Measurements from ENCODE around the gene MUCL3. TPM values are rescaled to one million over a fixed set of nuclear protein-coding genes. Genes with fewer than 3 reads are reported as not detected.
"Not testable (repeated sequence)": the region's sequence is repeated elsewhere in the genome, so short reads cannot be mapped to it uniquely, and the experiment has no call there.

Gene MUCL3
- total RNA-seq, 1 experiment from 2014 or later: not detected

DNA sequence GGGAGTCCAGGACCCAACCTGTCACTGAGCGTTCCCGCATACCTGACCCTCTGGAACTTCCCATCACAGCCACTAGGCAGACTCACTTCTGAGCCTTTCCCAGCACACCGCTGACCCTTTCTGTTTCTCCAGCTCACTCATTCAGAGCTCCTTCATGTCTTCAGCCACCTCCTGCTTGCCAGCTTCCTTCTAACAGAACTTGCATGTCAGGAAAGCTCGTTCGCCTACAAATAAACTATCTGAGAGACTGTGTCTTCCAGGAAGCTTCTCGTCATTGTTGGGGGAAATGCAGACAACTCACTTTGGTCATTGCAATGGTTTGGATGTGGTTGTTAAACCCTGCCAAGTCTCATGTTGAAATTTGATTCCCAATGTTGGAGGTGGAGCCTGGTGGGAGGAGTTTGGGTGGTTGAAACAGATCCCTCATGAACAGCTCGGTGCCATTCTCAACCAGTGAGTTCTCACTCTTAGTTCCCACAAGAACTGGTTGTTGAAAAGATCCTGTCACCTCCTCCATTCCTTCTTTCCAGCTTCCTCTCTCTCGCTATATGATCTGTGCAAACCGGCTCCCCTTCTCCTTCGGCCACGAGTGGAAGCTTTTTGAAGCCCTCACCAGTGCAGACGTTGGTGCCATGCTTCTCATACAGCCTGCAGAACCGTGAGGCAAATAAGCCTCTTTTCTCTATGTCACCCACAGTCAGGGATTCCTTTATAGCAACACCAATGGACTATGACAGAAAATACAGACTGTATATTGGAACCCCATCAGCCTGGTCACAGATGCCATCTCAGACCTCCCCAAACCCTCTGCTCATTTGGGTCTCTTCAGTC lies 41.4 kb downstream of the MUCL3 start:
- peak; percentile 71 for DNase-seq (ENCODE audit: low spot score)

- no peak for DNase-seq (ENCODE audit: low spot score)
These were observed 42.7 kb downstream of the MUCL3 start, which contains the start of gene MUC21 for GRCh38 chr6:30983439-30983838. TSS of gene MUC21 (plus strand) at chr6:30983718. CDS start at chr6:30983959, 241 bp downstream.

DNA sequence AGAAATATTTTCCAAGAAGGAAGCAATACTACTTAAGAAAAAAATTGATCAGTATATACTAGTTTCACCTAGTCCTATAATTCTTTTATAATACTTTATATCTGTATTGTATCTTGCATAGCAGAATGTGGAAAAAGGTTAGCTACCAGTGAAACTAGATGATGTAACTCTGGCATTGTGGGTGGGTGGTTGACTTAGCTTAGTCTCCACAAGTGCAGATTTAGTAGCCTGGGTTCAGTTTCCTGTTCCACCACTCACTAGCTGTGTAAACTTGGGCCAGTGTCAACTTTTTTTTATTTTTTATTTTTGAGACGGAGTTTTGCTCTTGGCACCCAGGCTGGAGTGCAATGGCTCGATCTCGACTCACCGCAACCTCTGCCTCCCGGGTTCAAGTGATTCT lies 44.7 kb downstream of the MUCL3 start:
- no peak for DNase-seq (ENCODE audit: low spot score)

GRCh38 chr6:30987304-30987703 lies 46.5 kb downstream of the MUCL3 start:
- DNase-seq (ENCODE audit: low spot score): no peak

DNA sequence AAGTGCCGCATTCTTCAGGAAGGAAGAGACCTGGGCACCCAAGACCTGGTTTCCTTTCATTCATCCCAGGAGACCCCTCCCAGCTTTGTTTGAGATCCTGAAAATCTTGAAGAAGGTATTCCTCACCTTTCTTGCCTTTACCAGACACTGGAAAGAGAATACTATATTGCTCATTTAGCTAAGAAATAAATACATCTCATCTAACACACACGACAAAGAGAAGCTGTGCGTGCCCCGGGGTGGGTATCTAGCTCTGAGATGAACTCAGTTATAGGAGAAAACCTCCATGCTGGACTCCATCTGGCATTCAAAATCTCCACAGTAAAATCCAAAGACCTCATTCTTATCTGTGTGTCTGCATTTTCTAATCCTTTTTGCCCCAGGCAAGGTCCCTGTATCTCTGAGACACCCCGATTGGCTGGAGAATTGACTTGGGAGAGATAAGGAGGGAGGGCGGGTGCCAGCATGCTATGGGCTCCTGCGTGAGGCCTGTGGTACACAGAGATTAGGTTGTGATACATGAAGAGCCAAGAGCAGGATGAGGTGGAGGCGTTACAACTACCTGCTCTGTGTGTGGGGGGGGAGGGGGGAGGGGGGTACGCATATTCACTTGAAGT lies 47.5 kb downstream of the MUCL3 start:
- DNase-seq (ENCODE audit: low spot score): no peak

DNA sequence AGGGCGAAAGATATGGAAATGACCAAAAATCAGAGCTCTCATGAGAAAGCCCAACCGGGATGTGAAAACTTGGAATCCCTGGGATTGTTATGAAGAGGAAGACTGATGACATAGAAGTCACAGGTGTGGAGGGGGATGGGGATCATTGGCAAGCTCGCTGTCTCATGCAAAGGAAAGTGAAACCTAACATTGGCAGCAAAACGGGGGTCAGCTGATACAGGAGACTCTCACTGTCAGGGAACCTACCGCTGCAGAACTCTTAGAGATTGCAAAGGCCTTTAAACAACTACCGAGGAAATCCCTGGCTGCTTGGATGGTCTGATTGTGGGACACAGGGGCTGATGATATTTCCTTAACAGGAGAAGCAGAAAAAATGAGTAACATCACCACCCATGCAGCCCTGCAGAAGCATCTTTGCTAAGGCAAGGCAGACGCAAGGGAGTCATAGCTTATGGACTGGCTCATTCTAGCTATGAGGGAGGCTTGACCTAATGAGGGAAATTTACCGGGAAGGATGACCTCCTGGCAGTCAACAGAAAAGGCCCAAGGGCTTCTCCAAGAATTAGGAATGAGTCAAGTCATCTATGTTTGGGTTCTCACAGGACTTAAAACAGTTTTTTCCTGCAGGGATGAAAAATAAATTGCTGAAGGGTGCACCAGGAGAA lies 49.8 kb downstream of the MUCL3 start:
- no peak for DNase-seq (ENCODE audit: low spot score)

GRCh38 chr6:30991891-30992290 lies 51.1 kb downstream of the MUCL3 start:
- DNase-seq (ENCODE audit: low spot score): no peak

- DNase-seq (ENCODE audit: low spot score): no peak
These were observed 56.5 kb downstream of the MUCL3 start for GRCh38 chr6:30997301-30997700.

- no peak for DNase-seq (ENCODE audit: low spot score)
These were observed 58.0 kb downstream of the MUCL3 start for GRCh38 chr6:30998785-30999184.

- not testable (repeated sequence) for DNase-seq (ENCODE audit: low spot score)
These were observed 59.5 kb downstream of the MUCL3 start for GRCh38 chr6:31000067-31000860.

DNA sequence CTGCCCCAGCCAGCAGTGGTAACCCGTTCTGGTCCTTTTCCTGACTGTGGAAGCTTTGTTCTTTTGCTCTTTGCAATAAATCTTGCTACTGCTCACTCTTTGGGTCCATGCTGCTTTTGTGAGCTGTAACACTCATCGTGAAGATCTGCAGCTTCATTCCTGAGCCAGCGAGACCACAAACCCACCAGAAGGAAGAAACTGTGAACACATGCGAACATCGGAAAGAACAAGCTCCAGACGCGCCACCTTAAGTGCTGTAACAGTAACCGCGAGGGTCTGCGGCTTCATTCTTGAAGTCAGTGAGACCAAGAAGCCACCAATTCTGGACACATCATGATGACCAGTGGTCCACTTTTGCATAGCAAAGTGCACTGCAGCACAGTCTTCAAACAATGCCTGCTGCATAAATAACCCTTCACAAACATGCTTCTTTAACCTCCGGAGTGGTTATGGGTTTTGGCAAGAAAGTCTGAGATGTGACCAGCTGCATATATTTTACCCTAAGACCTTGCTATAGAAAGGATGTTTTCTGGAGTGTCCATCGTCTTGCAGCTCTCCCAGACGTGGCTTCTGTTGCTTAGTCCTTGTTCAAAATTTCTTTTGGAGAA lies 60.6 kb downstream of the MUCL3 start:
- DNase-seq (ENCODE audit: low spot score): no peak

- no peak for DNase-seq (ENCODE audit: low spot score)
These were observed 61.7 kb downstream of the MUCL3 start for GRCh38 chr6:31002471-31002870.

Other genes starting within 250 kb of the MUCL3 start
- 15.0 and 20.1 TPM in 2 replicates for gene NRM, start 250.0 kb upstream of the MUCL3 start, total RNA-seq (2014; rRNA removed; shearing (Covaris generic))
- gene MDC1, start 223.7 kb upstream of the MUCL3 start, total RNA-seq (2014; rRNA removed; shearing (Covaris generic)): 7.8 and 8.7 TPM in 2 replicates
- gene TUBB, start 220.6 kb upstream of the MUCL3 start, total RNA-seq (2014; rRNA removed; shearing (Covaris generic)): 1,333 and 1,508 TPM in 2 replicates
- gene FLOT1, start 198.3 kb upstream of the MUCL3 start, total RNA-seq (2014; rRNA removed; shearing (Covaris generic)): 206 and 213 TPM in 2 replicates
- gene IER3, start 196.4 kb upstream of the MUCL3 start, total RNA-seq (2014; rRNA removed; shearing (Covaris generic)): 53.1 and 58.9 TPM in 2 replicates
- 16.0 and 30.1 TPM in 2 replicates for gene DDR1, start 56.5 kb upstream of the MUCL3 start, total RNA-seq (2014; rRNA removed; shearing (Covaris generic))
- 8.4 and 8.5 TPM in 2 replicates for gene GTF2H4, start 32.8 kb upstream of the MUCL3 start, total RNA-seq (2014; rRNA removed; shearing (Covaris generic))
- 10.5 and 17.6 TPM in 2 replicates for gene VARS2, start 26.7 kb upstream of the MUCL3 start, total RNA-seq (2014; rRNA removed; shearing (Covaris generic))
- gene SFTA2, start 8.8 kb upstream of the MUCL3 start, total RNA-seq (2014; rRNA removed; shearing (Covaris generic)): not detected in 2 replicates
- not detected in 2 replicates for gene MUC21, start 42.7 kb downstream of the MUCL3 start, total RNA-seq (2014; rRNA removed; shearing (Covaris generic))
- not detected in 2 replicates for gene MUC22, start 69.5 kb downstream of the MUCL3 start, total RNA-seq (2014; rRNA removed; shearing (Covaris generic))
- not detected in 2 replicates for gene C6orf15, start 171.6 kb downstream of the MUCL3 start, total RNA-seq (2014; rRNA removed; shearing (Covaris generic))
- gene PSORS1C1, start 173.8 kb downstream of the MUCL3 start, total RNA-seq (2014; rRNA removed; shearing (Covaris generic)): 0.06 and 0.35 TPM in 2 replicates
- gene CDSN, start 179.5 kb downstream of the MUCL3 start, total RNA-seq (2014; rRNA removed; shearing (Covaris generic)): not detected in 2 replicates
- not detected in 2 replicates for gene PSORS1C2, start 198.1 kb downstream of the MUCL3 start, total RNA-seq (2014; rRNA removed; shearing (Covaris generic))
- 12.6 and 12.7 TPM in 2 replicates for gene CCHCR1, start 216.8 kb downstream of the MUCL3 start, total RNA-seq (2014; rRNA removed; shearing (Covaris generic))
- gene TCF19, start 217.6 kb downstream of the MUCL3 start, total RNA-seq (2014; rRNA removed; shearing (Covaris generic)): 14.7 and 18.8 TPM in 2 replicates
- not detected in 2 replicates for gene POU5F1, start 229.7 kb downstream of the MUCL3 start, total RNA-seq (2014; rRNA removed; shearing (Covaris generic))